Fibroblast of skin of left quadriceps (primary cell): ENCODE data around the gene TRIOBP.

Experiments
- DNase-seq, 2 experiments: peaks; one replicate each; pipeline ENCODE4 v3.0.0-alpha.2; 2013; ENCODE audit warnings: low read depth in 2 of 2

The TRIOBP gene

GRCh38 chr22:37731804-37732471 lies 35.1 kb downstream of the TRIOBP start:
- DNase-seq = no peak

- no peak for DNase-seq
These were observed 36.1 kb downstream of the TRIOBP start for GRCh38 chr22:37732699-37733607.

- no peak for DNase-seq
These were observed 37.0 kb downstream of the TRIOBP start for GRCh38 chr22:37733625-37734401.

GRCh38 chr22:37734402-37734700 lies 37.5 kb downstream of the TRIOBP start:
- no peak for DNase-seq

- no peak for DNase-seq
These were observed 38.2 kb downstream of the TRIOBP start for GRCh38 chr22:37734964-37735451.

- DNase-seq = no peak
These were observed 42.2 kb downstream of the TRIOBP start for GRCh38 chr22:37739035-37739434.

- DNase-seq = no peak
These were observed 42.8 kb downstream of the TRIOBP start for GRCh38 chr22:37739611-37740049.

GRCh38 chr22:37740455-37741311 lies 43.8 kb downstream of the TRIOBP start:
- DNase-seq = no peak

GRCh38 chr22:37741312-37741795 lies 44.5 kb downstream of the TRIOBP start:
- peak; percentile 97 to 98 for DNase-seq

- DNase-seq = peak; percentile 70 to 74
These were observed 45.7 kb downstream of the TRIOBP start for GRCh38 chr22:37742376-37743171.

- DNase-seq = no peak
These were observed 47.7 kb downstream of the TRIOBP start for GRCh38 chr22:37744589-37744988.

- DNase-seq = peak; percentile 74 to 79
These were observed 48.9 kb downstream of the TRIOBP start for GRCh38 chr22:37745548-37746365.

GRCh38 chr22:37746366-37747079 lies 49.7 kb downstream of the TRIOBP start:
- no peak for DNase-seq

- DNase-seq = no peak
These were observed 50.3 kb downstream of the TRIOBP start for GRCh38 chr22:37747080-37747714.

GRCh38 chr22:37747715-37748100 lies 50.9 kb downstream of the TRIOBP start:
- DNase-seq = no peak

GRCh38 chr22:37748659-37749058 lies 51.8 kb downstream of the TRIOBP start:
- DNase-seq = no peak

- no peak for DNase-seq
These were observed 52.4 kb downstream of the TRIOBP start for GRCh38 chr22:37749226-37749625.
